Left ventricle myocardium inferior (tissue), 1 donor: ENCODE measurements around the gene NOC4L. TPM values are rescaled to one million over a fixed set of nuclear protein-coding genes. Genes with fewer than 3 reads are reported as not detected.

Experiments
- DNase-seq: peaks from one replicate; pipeline ENCODE4 v3.0.0-alpha.2; 2020
- H3K27ac ChIP-seq: fragments of 200-600 bp; replicated peaks from 2 replicates; pipeline ENCODE4 v1.8.0; 2021
- H3K27me3 ChIP-seq: fragments of 200-600 bp; 2 replicates; pipeline ENCODE4 v1.8.0; 2021; ENCODE audit warnings: low read depth
- H3K36me3 ChIP-seq: fragments of 200-600 bp; 2 replicates; pipeline ENCODE4 v1.8.0; 2021
- H3K4me1 ChIP-seq: fragments of 200-600 bp; 2 replicates; pipeline ENCODE4 v1.8.0; 2021
- H3K4me3 ChIP-seq: fragments of 200-600 bp; 2 replicates; pipeline ENCODE4 v1.8.0; 2021; ENCODE audit warnings: mild to moderate bottlenecking, moderate library complexity
- H3K9me3 ChIP-seq: fragments of 200-600 bp; replicated peaks from 2 replicates; pipeline ENCODE4 v1.8.0; 2021
- CTCF ChIP-seq: fragments of 200-600 bp; IDR thresholded peaks from 2 replicates; pipeline ENCODE4 v1.8.0; 2021; ENCODE audit warnings: antibody characterized with exemption, mild to moderate bottlenecking, borderline replicate concordance
- intact Hi-C: fragments of 100-400 bp; cut with micrococcal nuclease; formaldehyde crosslinking; loops from one replicate; pipeline ENCODE4 v1.11.0; 2022
- total RNA-seq: library from RNA; stranded (reverse); fragmentation: NEBNext Ultra II Directional; extraction: Animal tissue kit (Norgen Biotek cat#: 25700); gene quantifications from one replicate; pipeline ENCODE4 v1.2.1, GENCODE V29; 2021
- donor health status: DM: no; HTN: yes; CAD: no; lungs with severe emphysema.

The NOC4L gene
- total RNA-seq, 1 donor from 2014 or later = 10.3 TPM

- Histone ChIP-seq H3K9me3 (no peaks in the 10 kb centered on the region), H3K27ac (no peak overlapping the region), H3K36me3 (no peaks in the 10 kb centered on the region), H3K4me3 (no peak overlapping the region), H3K27me3 (peaks cover 63% of the 10 kb centered on the region), H3K4me1 (peaks cover 4% of the 10 kb centered on the region)
- intact Hi-C loops = no loop called here
- DNase-seq = no peak
- no peak for TF ChIP-seq CTCF
Measured at GRCh38 chr12:132165584-132165983, 21.3 kb downstream of the NOC4L start.

GRCh38 chr12:132166093-132166492 is 21.8 kb downstream of the NOC4L start:
- H3K27ac ChIP-seq = no peak overlapping the region
- no peaks in the 10 kb centered on the region for H3K9me3 ChIP-seq
- no peak overlapping the region for H3K4me3 ChIP-seq
- H3K27me3 ChIP-seq = peaks cover 63% of the 10 kb centered on the region
- no peaks in the 10 kb centered on the region for H3K36me3 ChIP-seq
- H3K4me1 ChIP-seq = peaks cover 4% of the 10 kb centered on the region
- TF ChIP-seq CTCF = no peak
- intact Hi-C loops = no loop called here
- no peak for DNase-seq

- peaks cover 4% of the 10 kb centered on the region for H3K4me1 ChIP-seq
- H3K27me3 ChIP-seq = peaks cover 69% of the 10 kb centered on the region
- TF ChIP-seq CTCF = no peak
- intact Hi-C loops = no loop called here
- H3K27ac ChIP-seq = no peak overlapping the region
- no peaks in the 10 kb centered on the region for H3K9me3 ChIP-seq
- DNase-seq = no peak
- no peak overlapping the region for H3K4me3 ChIP-seq
- H3K36me3 ChIP-seq = no peaks in the 10 kb centered on the region
Measured at GRCh38 chr12:132166801-132167591, 22.7 kb downstream of the NOC4L start.

- intact Hi-C loops = no loop called here
- Histone ChIP-seq H3K27ac (no peak overlapping the region), H3K27me3 (peaks cover 69% of the 10 kb centered on the region)
Measured at GRCh38 chr12:132167611-132168310, 23.5 kb downstream of the NOC4L start.

More at GRCh38 chr12:132167611-132168310, 23.5 kb downstream of the NOC4L start:
- Histone ChIP-seq H3K4me1 (peaks cover 2% of the 10 kb centered on the region), H3K4me3 (no peak overlapping the region), H3K9me3 (no peaks in the 10 kb centered on the region), H3K36me3 (no peaks in the 10 kb centered on the region)
- peak; percentile 3 for DNase-seq
- no peak for TF ChIP-seq CTCF
